ENCODE measurements around the gene NOP53. TPM values are rescaled to one million over a fixed set of nuclear protein-coding genes. Genes with fewer than 3 reads are reported as not detected.
"Not testable (repeated sequence)": the region's sequence is repeated elsewhere in the genome, so short reads cannot be mapped to it uniquely, and the experiment has no call there.

NOP53 gene
- polyA plus RNA-seq, 3 donors = 413 to 769 (median 565) TPM

DNA sequence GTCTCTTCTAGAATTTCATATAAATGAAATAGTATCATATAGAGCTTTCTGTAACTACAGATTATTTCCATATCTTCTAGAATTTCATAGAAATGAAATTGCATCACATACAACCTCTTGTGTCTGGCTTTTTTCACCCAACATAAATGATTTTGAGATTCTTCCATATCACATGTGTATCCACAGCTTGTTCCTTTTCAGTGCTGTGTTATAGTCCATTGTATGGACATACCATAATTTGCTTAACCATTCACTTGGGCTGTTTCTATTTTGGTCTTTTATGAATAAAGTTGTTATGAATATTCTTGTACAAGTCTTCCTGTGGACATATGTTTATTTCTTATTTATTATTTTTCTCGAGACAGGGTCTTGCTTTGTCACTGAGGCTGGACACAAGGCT is 47.3 kb downstream of the NOP53 start:
- no peak overlapping the region for H3K27ac ChIP-seq (ENCODE audit: low read depth, low read length)
- 97 to 100% (median 98%) methylated on average over 1 of the region's 1 CpG for WGBS, 3 donors

- 81 to 86% (median 84%) methylated on average over 18 of the region's 18 CpGs for WGBS, 3 donors
- no peak overlapping the region for H3K27ac ChIP-seq (ENCODE audit: low read depth, low read length)
These were observed 49.2 kb downstream of the NOP53 start for GRCh38 chr19:47794526-47794925.

- WGBS, 3 donors = 77 to 96% (median 96%) methylated on average over 2 of the region's 2 CpGs
- H3K27ac ChIP-seq (ENCODE audit: low read depth, low read length) = no peak overlapping the region
These were observed 51.4 kb downstream of the NOP53 start for GRCh38 chr19:47796785-47797184.

- H3K27ac ChIP-seq (ENCODE audit: low read depth, low read length) = no peak overlapping the region
- WGBS, 3 donors = 48 to 67% (median 65%) methylated on average over 14 of the region's 14 CpGs
These were observed 52.9 kb downstream of the NOP53 start for GRCh38 chr19:47797996-47798903.

DNA sequence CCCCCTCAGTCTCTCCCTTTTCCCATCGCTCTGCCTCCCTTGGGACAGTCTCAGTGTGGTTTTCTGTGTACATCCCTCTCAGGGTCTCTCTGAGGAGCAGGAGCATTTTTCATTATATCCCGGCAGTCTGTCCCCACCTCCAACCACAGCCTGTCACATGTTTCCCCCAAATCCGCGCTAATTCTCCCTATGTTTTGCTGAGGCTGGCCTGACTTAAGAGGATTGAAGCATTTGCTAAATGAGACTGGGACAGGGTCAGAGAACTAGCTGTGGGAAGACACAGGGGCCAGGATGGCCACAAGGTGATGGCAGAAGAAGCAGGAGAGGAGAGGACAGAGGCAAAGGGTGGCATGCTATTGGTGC is 53.5 kb downstream of the NOP53 start:
- no peak overlapping the region for H3K27ac ChIP-seq (ENCODE audit: low read depth, low read length)
- 78 to 80% (median 79%) methylated on average over 4 of the region's 4 CpGs for whole genome bisulfite sequencing, 3 donors

- H3K27ac ChIP-seq (ENCODE audit: low read depth, low read length) = no peak overlapping the region
- 90 to 97% (median 95%) methylated on average over 4 of the region's 4 CpGs for WGBS, 3 donors
These were observed 55.9 kb downstream of the NOP53 start for GRCh38 chr19:47801270-47801669.

DNA sequence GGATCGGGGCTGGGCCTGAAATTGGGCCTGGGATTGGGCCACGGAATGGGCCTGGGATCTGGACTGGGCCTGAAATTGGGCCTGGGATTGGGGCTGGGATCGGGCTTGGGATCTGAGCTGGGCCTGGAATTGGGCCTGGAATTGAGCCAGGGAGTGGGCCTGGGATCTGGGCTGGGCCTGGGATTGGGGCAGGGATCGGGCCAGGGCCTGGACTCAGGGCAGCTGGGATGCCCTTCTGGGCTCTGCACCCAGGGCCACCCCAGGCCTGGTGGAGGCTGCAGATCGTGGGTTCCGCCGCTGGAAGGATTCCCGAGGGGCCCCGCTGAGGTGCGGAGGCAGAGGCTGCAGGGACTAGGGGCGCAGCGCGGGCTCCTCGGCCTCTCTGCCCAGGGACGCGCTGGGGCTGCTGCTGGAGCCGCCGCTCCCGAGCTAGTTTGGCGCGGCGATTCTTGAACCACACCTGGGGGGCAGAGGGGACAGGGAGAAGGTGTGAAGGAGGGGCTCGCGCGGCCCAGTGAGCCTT is 57.2 kb downstream of the NOP53 start:
- WGBS, 3 donors = 84 to 91% (median 89%) methylated on average over 8 to 25 of the region's 25 CpGs
- no peak overlapping the region for H3K27ac ChIP-seq (ENCODE audit: low read depth, low read length)

DNA sequence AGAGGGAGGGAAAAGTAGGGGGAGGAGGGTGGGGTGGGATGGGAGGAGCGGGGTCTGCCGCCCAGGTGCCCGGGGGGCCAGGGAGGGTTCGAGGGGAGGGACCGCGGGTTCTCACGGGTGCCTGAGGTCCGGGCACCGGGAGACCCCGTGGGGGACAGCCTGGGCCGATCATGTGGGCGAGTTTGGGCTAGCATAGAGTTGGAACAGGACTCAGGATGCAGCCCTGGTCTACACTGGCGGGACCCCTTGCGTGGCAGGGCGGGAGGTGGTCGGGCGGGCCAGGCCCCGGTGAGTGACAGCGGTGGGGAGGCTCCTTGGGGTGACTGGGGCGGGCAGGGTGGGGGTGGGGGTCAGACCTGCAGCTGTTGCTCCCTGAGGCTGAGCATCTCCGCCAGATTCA is 57.8 kb downstream of the NOP53 start:
- H3K27ac ChIP-seq (ENCODE audit: low read depth, low read length) = not testable (repeated sequence)
- WGBS, 3 donors = 79 to 84% (median 83%) methylated on average over 9 to 20 of the region's 21 CpGs

- not testable (repeated sequence) for H3K27ac ChIP-seq (ENCODE audit: low read depth, low read length)
- 78 to 91% (median 83%) methylated on average over 6 to 11 of the region's 12 CpGs for WGBS, 3 donors
These were observed 58.3 kb downstream of the NOP53 start for GRCh38 chr19:47803671-47804070.

- 69 to 82% (median 81%) methylated on average over 5 of the region's 5 CpGs for whole genome bisulfite sequencing, 3 donors
- not testable (repeated sequence) for H3K27ac ChIP-seq (ENCODE audit: low read depth, low read length)
These were observed 59.1 kb downstream of the NOP53 start, which contains the start of gene TPRX1 for GRCh38 chr19:47804451-47804850. TPRX1 (minus strand) TSS chr19:47804551; CDS start chr19:47804539, 12 bp downstream.

- WGBS, 3 donors = 61 to 87% (median 84%) methylated on average over 10 of the region's 10 CpGs
- no peak overlapping the region for H3K27ac ChIP-seq (ENCODE audit: low read depth, low read length)
These were observed 60.0 kb downstream of the NOP53 start for GRCh38 chr19:47805313-47805712.

DNA sequence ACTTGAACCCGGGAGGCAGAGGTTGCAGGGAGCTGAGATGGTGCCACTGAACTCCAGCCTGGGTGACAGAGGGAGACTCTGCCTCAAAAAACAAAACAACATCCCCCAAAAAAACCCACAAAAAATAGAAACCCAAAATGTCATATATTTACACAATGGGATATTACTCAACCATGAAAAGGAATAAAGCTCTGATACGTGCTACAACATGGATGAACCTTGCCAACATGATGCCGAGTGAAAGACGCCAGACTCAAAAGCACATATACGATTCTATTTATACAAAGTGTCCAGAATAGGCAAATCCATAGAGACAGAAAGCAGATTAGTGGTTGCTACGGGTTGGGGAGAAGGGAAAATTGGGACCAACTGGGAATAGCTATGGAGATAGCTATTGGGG is 61.1 kb downstream of the NOP53 start:
- 86 to 87% (median 86%) methylated on average over 6 of the region's 6 CpGs for WGBS, 3 donors
- no peak overlapping the region for H3K27ac ChIP-seq (ENCODE audit: low read depth, low read length)

Other genes with a start within 250 kb of the NOP53 start
- gene NAPA, start 230.5 kb upstream of the NOP53 start, polyA plus RNA-seq = 10 to 100 TPM; 57.1 to 99.0 (median 78.1) TPM
- under 1 TPM; 0.07 to 0.45 (median 0.30) TPM for gene ZNF541, start 172.4 kb upstream of the NOP53 start, polyA plus RNA-seq
- 1 to 10 TPM; 3.1 to 6.2 (median 4.2) TPM for gene BICRA, start 136.4 kb upstream of the NOP53 start, polyA plus RNA-seq
- 100 to 1,000 TPM in 2 of 3 donors, 10 to 100 TPM in 1; 32.7 to 202 (median 129) TPM for gene EHD2, start 32.1 kb upstream of the NOP53 start, polyA plus RNA-seq
- gene SELENOW, start 33.2 kb downstream of the NOP53 start, polyA plus RNA-seq = 100 to 1,000 TPM; 150 to 674 (median 235) TPM
- gene TPRX1, start 59.0 kb downstream of the NOP53 start, polyA plus RNA-seq = not detected
- gene CRX, start 76.4 kb downstream of the NOP53 start, polyA plus RNA-seq = under 1 TPM in 1 of 3 donors, not detected in 2; 0.11 TPM
- not detected for gene TPRX2, start 113.7 kb downstream of the NOP53 start, polyA plus RNA-seq
- 1 to 10 TPM in 1 of 3 donors, not detected in 2; 1.4 TPM for gene SULT2A1, start 140.8 kb downstream of the NOP53 start, polyA plus RNA-seq
- not detected for gene BSPH1, start 246.6 kb downstream of the NOP53 start, polyA plus RNA-seq
- not detected for gene ELSPBP1, start 249.1 kb downstream of the NOP53 start, polyA plus RNA-seq

Measured in adipose tissue (tissue), 3 donors.